Testis (tissue), 2 donors: ENCODE data around the gene CERKL.

Experiments used
- POLR2A ChIP-seq: fragments of 450-650 bp; IDR thresholded peaks from one replicate; pipeline ENCODE4 v1.6.1; 2017; ENCODE audit warnings: antibody characterized with exemption, mild to moderate bottlenecking, moderate library complexity
- TF ChIP-seq, protein P1 (sequence below), 3 experiments: fragments of 450-650 bp in 2 of 3; fragments of 200-600 bp in 1 of 3; sonication (generic) in 1 of 3; IDR thresholded peaks; one replicate each; pipeline ENCODE4 v1.5.1; 2016 to 2019; ENCODE audit warnings: antibody characterized with exemption in 3 of 3, mild to moderate bottlenecking in 2 of 3, moderate library complexity in 1 of 3

DNA sequence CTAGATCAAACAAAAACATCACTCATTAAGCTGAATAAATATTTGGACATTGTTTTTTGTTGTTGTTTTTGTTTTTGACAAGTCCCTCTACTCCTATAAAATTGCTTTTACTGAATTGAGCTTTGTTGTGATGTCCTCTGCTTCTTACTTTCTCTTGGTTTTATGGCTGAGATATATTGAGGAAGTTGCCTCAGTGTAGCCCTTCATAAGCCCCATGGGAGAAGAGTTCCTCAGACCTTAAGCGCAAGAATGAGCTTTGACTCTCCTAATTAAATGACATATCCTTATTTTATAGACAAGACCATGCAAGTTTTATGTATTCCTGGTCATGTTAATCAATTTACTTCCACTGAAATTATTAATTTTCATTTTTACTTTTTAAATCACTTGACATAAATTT lies 54.9 kb downstream of the CERKL start:
- TF ChIP-seq, protein P1, sequence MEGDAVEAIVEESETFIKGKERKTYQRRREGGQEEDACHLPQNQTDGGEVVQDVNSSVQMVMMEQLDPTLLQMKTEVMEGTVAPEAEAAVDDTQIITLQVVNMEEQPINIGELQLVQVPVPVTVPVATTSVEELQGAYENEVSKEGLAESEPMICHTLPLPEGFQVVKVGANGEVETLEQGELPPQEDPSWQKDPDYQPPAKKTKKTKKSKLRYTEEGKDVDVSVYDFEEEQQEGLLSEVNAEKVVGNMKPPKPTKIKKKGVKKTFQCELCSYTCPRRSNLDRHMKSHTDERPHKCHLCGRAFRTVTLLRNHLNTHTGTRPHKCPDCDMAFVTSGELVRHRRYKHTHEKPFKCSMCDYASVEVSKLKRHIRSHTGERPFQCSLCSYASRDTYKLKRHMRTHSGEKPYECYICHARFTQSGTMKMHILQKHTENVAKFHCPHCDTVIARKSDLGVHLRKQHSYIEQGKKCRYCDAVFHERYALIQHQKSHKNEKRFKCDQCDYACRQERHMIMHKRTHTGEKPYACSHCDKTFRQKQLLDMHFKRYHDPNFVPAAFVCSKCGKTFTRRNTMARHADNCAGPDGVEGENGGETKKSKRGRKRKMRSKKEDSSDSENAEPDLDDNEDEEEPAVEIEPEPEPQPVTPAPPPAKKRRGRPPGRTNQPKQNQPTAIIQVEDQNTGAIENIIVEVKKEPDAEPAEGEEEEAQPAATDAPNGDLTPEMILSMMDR (IDR thresholded peaks at IDR 0.05) = no peak
- no peak for TF ChIP-seq POLR2A
